Right hindlimb (tissue), 1 donor: Measurements from ENCODE around the gene FOXN3.
"Not testable (repeated sequence)": the region's sequence is repeated elsewhere in the genome, so short reads cannot be mapped to it uniquely, and the experiment has no call there.

Source experiments
- DNase-seq: peaks from one replicate; pipeline ENCODE4 v3.0.0-alpha.2; 2018

The FOXN3 gene

DNA sequence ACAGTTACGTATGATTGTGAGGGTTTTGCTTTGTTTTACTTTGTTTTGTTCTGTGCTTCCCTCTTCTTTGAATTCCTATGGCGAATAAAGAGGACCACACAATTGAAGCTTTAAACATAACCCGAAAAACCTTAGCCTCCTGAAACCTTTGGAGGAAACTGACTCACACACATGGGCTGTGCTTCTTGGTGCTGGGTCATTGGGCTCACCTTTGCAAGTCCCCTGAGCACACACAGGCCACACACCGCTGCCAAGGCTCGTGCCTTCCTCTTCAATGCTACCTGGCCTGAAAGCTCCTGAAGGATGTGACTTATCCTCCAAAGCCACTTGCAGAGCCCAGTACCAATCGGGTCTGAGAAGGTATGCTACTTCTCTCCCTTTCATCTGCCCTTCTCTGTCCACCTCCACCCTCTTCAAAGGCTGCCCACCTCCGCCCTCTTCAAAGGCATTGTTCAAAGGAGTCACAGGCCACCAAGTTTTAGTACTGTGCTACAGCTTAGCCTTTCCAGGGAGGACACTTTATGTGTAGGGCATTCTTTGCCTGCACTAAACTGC is 114.6 kb downstream of the FOXN3 start:
- no peak for DNase-seq

DNA sequence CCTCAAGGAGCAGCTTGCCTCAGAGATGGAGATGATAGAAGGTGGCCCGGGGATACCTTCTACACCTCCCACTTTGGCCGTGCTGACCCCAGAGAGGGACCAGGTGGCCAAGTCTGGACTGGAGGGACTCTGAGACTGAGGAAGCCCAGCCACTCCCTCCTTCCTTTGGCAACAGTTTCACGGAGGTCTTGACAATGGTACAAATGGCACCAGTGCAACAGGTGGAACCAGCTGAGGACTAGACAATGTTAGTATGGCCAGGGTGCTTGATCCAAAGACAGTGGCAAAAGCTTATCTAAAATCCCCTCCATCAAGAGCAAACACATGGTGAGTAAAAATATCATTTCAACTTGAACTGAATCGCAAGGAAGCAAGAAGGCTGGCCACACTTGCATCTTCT is 117.4 kb downstream of the FOXN3 start:
- DNase-seq: no peak

DNA sequence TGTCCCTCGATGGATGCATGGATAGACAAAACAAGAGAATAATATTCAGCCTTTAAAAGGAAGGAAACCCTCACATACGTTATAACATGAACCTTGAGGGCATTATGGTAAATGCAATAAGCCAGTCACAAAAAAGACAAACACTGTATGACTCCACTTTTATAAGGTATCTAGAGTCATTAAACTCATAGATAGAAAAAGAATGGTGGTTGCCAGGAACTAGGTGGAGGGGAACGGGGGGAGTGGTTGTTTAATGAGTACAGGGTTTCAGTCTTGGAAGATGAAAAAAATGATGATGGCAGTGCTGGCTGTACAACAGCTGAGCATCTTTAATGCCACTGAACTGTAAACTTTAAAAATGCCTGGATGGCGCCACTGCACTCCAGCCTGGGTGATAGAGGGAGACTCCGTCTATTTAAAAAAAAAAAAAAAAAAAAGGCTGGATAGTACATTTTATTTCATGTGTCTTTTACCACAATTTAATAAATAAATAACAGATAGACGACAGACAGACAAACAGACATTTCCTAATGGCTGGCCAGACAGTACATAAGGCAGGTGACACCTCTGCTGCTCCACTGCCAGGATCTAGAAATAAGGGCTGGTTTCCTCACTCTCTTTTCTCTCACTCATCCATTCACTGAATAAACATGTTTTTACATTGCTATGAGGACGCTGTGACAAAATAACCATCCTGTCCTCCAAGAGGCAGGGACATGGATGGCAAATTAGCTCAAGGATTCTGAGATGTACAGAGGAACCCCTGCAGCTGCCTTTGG is 118.8 kb downstream of the FOXN3 start:
- DNase-seq: no peak

DNA sequence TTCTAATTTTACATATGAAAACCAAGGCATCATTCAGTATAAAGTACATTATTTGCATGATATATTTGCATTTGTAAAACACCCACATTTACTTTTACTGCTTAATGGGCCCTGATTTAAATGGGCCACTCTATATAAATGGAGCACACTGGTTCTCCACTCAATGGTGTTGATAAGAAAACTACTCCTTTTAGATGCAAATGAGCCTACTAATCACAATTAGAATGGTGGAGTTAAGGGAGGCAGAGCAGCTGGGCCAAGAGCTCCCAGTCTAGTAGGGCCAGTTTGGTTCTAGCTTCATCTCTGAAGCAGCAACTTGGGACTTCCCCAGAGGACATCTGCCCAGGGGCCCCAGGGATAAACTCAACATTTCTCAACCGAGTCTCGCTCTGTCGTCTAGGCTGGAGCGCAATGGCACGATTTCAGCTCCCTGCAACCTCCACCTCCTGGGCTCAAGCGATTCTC is 120.7 kb downstream of the FOXN3 start:
- DNase-seq: no peak

DNA sequence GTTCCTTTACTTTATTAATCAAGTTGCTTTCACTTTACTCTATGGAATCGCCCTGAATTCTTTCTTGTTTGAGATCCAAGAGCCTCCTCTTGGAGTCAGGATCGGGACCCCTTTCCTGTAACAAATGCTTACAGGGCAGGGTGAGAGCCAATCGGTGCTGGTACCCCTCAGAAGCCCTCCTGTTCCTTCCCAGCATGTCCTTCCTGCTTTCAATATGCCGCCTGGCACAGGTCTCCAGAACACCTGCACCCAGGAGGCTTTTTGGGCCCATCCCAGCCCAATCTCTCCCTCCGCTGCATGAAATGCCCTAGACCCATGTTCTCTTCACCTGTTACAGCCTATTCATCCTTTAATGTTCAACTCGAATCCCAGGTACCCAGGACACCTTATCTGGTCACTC is 122.2 kb downstream of the FOXN3 start:
- DNase-seq: no peak

DNA sequence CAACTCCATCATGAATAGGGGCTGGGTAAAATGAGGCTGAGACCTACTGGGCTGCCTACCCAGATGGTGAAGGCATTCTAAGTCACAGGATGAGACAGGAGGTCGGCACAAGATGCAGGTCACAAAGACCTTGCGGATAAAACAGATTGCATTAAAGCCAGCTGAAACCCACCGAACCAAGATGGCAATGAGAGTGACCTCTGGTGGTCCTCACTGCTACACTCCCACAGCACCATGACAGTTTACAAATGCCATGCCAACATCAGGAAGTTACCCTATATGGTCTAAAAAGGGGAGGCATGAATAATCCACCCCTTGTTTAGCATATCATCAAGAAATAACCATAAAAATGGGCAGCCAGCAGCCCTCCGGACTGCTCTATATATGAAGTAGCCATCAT is 122.6 kb downstream of the FOXN3 start:
- not testable (repeated sequence) for DNase-seq

DNA sequence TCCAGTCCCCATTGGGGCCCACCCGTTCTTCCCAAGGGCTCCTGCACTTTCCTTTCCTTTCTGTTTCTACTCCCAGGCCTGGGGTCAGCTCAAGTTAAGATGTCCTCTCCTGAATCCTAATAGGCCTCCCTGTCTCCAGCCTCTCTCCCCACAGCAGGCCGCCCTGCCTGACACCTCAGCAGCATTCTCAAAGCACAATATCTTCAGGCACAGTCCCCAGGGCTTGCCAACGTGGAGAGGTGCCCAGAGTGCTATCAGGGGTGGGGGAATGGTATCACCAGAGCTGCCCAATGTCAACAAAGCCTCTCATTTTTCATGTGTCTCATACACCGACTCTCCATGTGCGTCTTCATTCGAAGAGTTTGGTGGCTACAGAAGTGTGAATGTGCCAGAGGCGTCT is 123.0 kb downstream of the FOXN3 start:
- no peak for DNase-seq

DNA sequence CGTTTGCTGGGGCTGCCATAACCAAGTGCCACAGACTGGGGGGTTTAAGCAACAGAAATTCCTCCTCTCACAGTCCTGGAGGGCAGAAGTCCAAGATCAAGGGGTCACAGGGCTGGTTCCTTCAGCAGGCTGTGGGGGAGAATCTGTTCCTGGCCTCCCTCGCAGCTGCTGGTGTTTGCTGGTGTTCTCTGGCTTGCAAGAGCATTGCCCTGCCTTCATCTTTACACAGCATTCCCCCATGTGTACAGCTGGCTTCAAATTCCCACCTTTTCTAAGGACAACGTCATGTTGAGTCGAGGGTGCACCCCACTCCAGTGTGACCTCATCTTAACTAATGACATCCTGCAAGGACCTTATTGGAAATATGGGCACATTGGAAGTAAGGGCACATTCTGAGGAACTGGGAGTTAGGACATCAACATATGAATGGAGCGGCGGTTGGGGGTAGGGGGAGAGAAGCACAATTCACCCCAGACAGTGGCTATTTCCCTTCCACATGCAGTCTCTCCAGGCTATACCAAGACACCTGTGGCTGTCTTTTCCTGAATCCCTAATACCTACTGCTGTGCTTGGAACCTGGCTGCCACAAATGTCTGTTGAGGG is 123.6 kb downstream of the FOXN3 start:
- no peak for DNase-seq

DNA sequence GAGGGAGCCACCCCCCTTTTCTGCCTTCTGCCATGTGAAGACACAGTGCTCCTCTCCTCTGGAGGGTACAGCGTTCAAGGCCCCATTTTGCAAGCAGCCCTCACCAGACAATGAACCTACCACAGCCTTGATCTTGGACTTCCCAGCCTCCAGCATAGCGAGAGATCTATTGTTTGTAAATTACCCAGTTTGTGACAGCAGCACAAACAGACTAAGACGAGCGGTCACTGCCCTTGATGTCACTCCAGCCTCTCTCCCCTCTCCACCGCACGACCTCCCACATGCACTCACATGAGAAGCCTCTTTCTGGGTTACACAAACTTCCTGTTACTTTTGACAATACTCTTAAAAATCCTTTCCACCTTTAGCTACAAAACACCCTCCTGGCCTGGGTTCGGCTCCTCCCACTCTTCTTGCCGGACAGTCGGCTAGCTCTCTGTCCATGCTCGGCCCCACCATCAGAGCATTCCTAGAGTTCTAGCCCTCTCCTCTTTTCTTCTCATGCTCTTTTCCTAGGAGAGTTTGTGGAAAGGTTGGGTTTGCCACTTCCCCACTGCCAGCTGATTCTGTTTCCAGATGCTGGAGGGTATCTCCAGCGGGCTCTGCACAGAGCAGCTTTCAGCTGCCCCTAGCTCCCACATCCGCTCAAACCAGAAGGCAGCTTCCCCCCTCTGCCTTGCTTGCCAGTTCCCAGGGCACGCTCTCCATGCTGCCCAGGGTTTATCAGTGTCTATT is 124.3 kb downstream of the FOXN3 start:
- DNase-seq: no peak

DNA sequence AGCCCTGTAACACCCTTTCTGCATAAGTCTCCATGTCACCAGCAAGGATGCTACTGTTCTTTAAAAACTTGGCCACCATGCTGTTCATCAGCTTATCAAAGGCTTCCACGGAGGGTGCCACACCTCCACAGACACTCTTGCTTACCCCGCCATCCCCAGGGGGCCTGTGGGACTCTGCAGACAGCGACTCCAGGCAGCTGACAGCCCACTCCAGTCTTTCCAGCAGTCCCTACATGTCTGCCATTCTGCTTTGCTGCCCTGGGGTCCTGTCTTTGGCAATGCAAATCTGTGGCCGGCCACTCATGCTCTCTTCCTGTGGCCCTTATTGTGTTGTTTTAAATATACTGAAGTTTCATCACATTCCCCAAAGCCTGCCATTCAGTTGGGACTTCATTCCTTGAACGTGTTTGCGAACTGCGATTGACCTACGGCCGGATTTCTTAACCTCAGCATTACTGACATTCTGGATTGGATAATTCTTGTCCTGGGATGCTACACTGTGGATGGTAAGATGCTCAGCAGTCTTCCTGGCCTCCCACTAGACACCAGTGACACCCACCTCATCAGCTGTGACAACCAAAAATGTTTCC is 125.6 kb downstream of the FOXN3 start:
- no peak for DNase-seq

DNA sequence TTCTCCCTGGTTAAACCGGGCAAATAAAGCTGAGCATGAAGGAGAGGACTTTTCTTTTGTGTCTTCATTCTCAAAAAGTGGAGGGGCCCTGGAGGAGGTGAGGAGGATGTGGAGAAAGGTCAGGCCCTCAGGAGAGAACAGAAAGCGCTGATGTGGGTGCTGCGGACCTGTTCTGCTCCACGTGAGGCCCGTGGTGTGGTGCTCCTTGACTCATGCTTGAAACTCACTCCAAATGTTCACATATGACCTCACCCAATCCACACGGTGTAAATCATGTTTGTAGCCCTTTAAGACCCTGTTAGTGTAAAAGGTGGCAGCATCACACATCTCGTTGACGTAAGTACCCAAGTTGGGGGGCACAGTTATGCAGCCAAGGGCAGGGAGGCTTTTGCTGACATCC is 126.2 kb downstream of the FOXN3 start:
- no peak for DNase-seq

DNA sequence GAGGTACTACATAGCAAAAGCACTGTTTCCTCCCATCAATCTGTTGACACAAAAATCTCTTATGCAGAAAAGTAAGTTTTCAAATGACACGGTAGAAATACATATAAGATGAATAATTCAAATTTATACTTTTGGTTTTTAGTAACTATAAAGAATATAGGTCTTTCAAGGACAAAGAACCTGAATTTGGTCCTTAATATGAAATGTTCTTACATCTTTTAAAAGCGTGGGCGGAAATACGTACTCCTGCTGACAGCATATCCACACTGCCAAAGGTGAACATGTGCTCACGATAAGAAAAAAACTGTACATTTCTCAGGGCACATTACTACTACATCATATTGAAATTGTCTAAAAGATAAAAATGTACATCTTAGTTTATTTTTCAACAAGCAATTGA is 127.6 kb downstream of the FOXN3 start:
- DNase-seq: no peak

DNA sequence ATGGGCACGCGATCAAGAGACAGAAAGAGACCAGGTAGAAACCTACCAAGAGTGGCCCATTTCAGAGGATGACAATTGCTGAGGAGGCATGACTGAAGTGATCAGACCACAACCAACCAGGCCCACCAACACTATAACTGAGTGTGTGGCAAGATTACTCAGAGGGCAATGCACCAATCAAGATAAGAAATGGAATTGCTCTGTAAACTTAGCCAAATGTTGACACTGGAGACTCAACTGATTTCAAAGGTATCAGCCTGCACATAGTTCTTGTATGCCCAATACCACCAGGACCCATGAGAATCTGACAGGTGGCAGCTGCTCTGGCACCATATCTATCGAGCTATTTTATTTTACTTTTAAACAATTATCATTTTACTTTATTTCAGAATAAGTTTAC is 128.9 kb downstream of the FOXN3 start:
- no peak for DNase-seq

DNA sequence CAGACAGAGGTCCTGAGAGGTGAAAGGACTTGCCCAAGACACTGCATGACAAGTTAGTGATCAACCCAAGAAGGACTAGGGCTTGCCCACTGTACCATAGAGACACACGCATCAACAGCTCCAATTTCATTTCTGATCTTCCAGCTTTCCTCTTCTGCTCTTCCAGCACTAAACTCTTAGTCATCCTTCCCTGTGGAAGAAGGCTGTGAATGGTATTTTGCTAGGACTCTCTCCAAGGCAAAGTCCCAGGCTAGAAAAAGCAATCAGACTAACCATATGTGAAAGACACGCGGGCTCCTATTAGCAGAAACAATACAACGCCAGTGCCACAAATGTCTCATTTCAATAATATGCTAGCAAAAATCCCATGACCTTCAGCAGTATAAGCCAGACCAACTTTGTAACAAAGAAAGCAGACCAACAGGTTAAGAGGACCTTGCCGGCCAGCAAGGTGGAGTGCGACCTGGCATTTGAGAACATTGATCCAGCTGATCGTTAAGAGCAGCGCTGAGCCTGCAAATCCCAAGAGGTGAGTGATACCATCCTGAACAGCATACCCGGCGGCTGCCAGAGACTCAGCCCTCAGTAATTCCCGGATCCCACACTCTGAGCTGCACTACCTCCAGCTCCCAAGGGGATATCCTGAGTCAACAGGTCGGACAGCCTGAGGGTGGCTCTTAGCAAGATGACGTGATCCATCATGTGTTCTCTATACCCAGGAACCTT is 132.5 kb downstream of the FOXN3 start:
- DNase-seq: no peak

DNA sequence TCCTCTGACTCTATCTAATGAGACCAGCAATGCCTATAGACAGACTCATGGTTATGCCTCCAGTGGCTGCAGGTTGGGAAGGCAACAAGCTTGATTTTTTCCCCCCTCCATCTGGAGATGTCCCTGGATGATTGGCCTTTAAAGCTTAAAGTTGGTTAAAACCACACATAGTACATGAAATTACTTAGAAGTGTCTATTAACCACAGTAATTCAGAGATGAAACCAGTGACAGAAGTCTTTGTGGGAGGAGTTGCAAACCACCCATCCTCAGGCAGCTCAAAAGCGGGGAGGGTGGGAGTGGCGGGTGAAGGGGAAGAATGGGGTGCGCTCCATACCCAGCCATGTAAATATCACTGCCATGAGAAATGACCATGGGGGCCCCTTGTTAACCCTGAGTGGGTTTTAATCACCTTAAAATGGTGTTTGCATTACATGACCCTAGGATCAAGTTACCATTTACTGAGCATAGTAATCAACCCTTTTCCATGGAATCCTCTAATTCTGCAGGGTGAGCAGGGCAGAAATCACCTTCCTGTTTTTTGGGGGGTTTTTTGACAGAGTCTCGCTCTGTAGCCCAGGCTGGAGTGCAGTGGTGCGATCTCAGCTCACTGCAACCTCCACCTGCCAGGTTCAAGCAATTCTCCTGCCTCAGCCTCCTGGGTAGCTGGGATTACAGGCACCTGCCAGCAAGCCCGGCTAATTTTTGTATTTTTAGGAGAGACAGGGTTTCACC is 133.5 kb downstream of the FOXN3 start:
- no peak for DNase-seq

DNA sequence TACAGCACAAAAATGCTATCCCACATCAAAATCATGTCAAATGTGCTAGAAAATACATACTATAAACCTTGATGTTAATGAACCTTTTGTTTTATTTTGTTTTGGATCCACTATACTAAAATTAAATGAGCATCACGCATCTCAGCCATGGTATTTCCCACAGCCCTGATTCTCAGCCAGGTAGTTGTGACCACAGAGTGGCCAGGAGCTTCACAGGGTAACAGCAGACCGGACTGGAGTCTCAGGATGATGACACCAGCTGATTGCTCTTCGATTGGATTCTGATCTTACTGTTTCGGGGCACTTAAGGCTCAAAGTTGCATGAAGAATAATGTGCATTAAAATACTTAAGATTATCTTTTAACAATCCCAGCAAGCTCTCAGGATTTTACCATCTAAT is 134.8 kb downstream of the FOXN3 start:
- no peak for DNase-seq

DNA sequence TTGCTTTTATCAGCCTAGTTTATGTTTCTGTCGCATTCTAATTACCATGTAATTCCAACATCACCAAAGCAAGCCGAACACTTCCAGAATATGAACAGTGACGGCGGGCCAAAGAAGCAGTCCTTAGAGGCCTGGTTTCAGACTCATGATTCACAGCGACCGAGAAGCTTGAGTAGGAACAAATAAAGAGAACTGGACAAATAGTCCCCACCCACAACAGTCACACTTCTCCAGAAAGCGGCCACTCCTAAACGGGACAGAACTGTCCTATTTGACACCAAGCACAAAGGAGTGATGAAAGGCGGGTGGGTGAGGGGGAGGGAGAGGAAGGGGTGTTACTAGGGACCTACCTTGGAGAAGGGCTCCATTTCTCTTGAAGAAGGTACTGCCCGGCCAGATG is 136.4 kb downstream of the FOXN3 start:
- DNase-seq: no peak

DNA sequence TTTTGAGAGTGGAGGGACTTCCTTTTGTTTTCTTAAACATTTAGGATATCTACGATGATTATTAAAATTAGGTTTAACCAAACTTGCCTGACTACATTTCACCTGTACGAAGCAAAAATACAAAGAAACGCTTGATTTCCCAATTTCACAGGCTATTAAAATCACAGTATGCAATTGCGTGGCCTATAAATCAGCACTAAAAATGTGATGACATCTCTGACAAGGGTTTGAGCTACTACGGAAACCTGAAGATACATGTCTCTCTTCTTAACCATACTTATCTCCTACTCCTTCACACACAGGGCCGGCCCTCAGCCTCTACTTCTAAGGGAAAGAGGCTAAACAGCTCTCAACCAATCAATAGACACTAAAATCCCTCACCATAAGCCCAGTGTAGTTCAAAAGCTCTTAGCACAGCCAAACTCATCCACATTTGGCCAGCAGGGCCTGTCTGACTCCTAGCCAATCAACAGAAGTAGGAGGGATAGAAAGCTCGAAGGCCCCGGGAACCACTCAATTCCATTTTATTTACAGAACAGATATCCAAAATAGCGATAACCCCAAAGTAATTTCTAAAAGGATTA is 137.3 kb downstream of the FOXN3 start:
- no peak for DNase-seq

DNA sequence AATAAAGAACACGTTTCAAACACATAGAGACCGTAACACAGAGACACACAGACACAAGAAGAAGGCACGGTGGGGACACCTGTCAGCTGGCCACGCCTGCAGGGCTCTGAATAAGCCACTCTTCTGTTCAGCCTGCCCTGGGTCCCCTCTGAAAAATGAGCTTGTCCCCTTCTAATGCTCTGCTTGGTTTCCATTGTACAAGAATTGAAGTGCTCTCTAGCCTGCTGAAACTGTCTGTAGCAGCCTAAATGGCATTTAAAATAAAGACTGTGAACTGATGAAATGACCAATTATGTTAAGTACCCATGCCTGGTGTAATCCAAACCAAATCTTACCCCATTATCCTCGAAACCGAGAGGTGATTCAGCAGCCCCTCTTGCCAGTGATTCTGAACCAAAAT is 139.8 kb downstream of the FOXN3 start:
- no peak for DNase-seq

DNA sequence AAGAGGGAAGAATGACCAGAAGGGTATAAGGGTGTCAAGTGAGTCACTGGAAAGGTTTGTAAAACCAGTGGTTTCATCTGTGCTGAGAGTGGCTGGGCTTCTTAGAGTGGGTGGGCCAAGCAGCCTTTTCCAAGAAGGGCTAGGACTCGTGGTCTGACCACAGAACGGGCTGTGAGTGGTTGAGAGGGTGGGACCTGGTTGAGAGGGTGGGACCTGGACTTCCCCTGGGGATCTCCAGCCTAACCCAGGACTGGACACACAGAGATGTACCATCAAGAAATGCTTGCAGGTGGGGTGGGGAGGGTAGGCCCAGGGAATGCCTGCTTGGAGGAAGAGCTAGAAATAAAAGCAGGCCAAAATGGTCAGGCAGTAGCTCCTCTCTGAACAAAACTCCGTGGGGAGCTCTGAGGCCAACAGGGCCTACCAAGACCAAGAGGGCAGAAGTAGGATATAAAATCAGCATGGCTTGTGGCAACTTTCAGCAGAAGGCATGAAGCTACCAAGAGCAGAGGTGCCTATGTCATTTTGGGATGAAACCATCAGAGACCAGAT is 140.5 kb downstream of the FOXN3 start:
- DNase-seq: no peak
